Adrenal gland (tissue), 5 donors: ENCODE measurements around the gene MAN2A2.

ENCODE experiments used
- CTCF ChIP-seq, 6 experiments: fragments of 450-650 bp in 4 of 6; fragments of 200-600 bp in 2 of 6; sonication (generic) in 1 of 6; IDR thresholded peaks; 1 replicate in 5 of 6; 2 replicates in 1 of 6; pipeline versions ENCODE4 v1.5.1 to v1.8.0; 2016 to 2021; ENCODE audit warnings: antibody characterized with exemption in 6 of 6, mild to moderate bottlenecking in 2 of 6, moderate library complexity in 1 of 6
- POLR2A ChIP-seq, 2 donors: fragments of 450-650 bp; IDR thresholded peaks; one replicate each; pipeline ENCODE4 v1.6.1; 2017; ENCODE audit warnings: antibody characterized with exemption in 2 of 2, mild to moderate bottlenecking in 2 of 2, moderate library complexity in 1 of 2
- donor health status: DM: no; HTN: no; CAD: no.

DNA sequence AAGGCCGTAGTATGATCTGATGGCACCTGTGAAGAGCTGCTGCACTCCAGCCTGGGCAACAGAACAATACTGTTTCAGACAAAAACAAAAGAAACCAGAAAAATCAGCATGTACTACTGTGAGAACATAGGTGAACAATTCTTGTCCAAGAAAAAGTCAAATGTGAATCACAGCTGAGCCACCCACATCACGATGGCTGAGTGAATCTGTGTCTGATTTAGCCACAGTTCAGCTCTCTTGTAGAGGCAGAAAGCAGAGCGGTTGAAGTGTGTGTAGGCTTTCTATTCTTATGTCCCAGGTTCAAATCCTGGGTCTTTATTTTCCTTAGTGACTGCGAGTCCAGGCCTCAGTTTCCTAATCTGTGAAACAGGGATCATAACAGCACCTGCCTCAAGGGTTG is 39.1 kb upstream of the MAN2A2 start:
- no peak for TF ChIP-seq CTCF (IDR thresholded peaks at IDR 0.05)
- TF ChIP-seq POLR2A (IDR thresholded peaks at IDR 0.05) = no peak
